BE2C (cell line): Measurements from ENCODE around the gene RAN.
"Not testable (repeated sequence)": the region's sequence is repeated elsewhere in the genome, so short reads cannot be mapped to it uniquely, and the experiment has no call there.

ENCODE experiments used
- DNase-seq: peaks from one replicate; pipeline ENCODE4 v3.0.0-alpha.2; 2020
- H3K27me3 ChIP-seq: fragments of 250-450 bp; sonication (Bioruptor Pico); 2 replicates; pipeline ENCODE4 v1.5.1; 2020; ENCODE audit warnings: mild to moderate bottlenecking
- H3K36me3 ChIP-seq: fragments of 250-450 bp; sonication (Bioruptor Pico); 2 replicates; pipeline ENCODE4 v1.5.1; 2020; ENCODE audit warnings: mild to moderate bottlenecking
- H3K4me1 ChIP-seq: fragments of 250-450 bp; sonication (Bioruptor Pico); 2 replicates; pipeline ENCODE4 v1.5.1; 2020
- H3K4me3 ChIP-seq: 2 replicates; pipeline ENCODE4 v1.5.1; 2011; ENCODE audit warnings: low read depth, low read length
- H3K9me3 ChIP-seq: fragments of 250-450 bp; sonication (Bioruptor Pico); 2 replicates; pipeline ENCODE4 v1.5.1; 2020
- TF ChIP-seq, protein P1 (sequence below): IDR thresholded peaks from 2 replicates; pipeline ENCODE4 v1.5.1; 2012; ENCODE audit warnings: mild to moderate bottlenecking, low read depth, low read length

Gene RAN

DNA sequence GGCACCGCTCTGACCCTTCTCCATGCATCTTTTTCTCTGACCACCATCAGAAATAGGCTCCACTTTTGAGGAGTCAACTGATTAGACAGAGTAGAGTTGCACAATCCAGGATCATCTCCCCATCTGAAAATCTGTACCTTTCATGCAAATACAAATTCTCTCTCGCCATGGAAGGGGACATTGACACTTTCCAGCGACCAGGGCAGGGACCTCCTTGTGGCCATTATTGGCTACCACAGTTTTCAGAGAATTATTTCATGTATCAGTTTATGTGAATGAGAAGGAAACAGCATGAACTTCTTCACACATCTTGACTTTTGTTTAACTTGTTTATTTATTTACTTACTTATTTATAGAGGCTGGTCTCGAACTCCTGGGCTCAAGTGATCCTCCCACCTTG lies 13.8 kb upstream of the RAN start:
- no peaks in the 10 kb centered on the region for H3K27me3 ChIP-seq
- TF ChIP-seq, protein P1, sequence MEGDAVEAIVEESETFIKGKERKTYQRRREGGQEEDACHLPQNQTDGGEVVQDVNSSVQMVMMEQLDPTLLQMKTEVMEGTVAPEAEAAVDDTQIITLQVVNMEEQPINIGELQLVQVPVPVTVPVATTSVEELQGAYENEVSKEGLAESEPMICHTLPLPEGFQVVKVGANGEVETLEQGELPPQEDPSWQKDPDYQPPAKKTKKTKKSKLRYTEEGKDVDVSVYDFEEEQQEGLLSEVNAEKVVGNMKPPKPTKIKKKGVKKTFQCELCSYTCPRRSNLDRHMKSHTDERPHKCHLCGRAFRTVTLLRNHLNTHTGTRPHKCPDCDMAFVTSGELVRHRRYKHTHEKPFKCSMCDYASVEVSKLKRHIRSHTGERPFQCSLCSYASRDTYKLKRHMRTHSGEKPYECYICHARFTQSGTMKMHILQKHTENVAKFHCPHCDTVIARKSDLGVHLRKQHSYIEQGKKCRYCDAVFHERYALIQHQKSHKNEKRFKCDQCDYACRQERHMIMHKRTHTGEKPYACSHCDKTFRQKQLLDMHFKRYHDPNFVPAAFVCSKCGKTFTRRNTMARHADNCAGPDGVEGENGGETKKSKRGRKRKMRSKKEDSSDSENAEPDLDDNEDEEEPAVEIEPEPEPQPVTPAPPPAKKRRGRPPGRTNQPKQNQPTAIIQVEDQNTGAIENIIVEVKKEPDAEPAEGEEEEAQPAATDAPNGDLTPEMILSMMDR: peak; percentile 19; the same call in 1 of the 2 replicates
- no peaks in the 10 kb centered on the region for H3K36me3 ChIP-seq
- DNase-seq: no peak
- no peaks in the 10 kb centered on the region for H3K9me3 ChIP-seq
- H3K4me1 ChIP-seq: no peaks in the 10 kb centered on the region
- H3K4me3 ChIP-seq: no peak overlapping the region

- Histone ChIP-seq H3K27me3 (no peaks in the 10 kb centered on the region), H3K4me3 (no peak overlapping the region), H3K36me3 (no peaks in the 10 kb centered on the region), H3K4me1 (no peaks in the 10 kb centered on the region), H3K9me3 (no peaks in the 10 kb centered on the region)
- TF ChIP-seq, protein P1: no peak
- DNase-seq: no peak
These were observed 12.7 kb upstream of the RAN start for GRCh38 chr12:130859161-130859560.

- H3K4me3 ChIP-seq: no peak overlapping the region
- no peaks in the 10 kb centered on the region for H3K9me3 ChIP-seq
- TF ChIP-seq, protein P1: no peak
- no peaks in the 10 kb centered on the region for H3K36me3 ChIP-seq
- DNase-seq: no peak
- no peaks in the 10 kb centered on the region for H3K27me3 ChIP-seq
- no peaks in the 10 kb centered on the region for H3K4me1 ChIP-seq
These were observed 11.6 kb upstream of the RAN start for GRCh38 chr12:130860311-130860710.

- TF ChIP-seq, protein P1: no peak
- no peak for DNase-seq
These were observed 9.7 kb upstream of the RAN start for GRCh38 chr12:130862161-130862560.

GRCh38 chr12:130862771-130863170 lies 9.1 kb upstream of the RAN start:
- H3K27me3 ChIP-seq, H3K9me3 ChIP-seq, H3K4me3 ChIP-seq, H3K4me1 ChIP-seq, H3K36me3 ChIP-seq, DNase-seq: not testable (repeated sequence)

More at GRCh38 chr12:130862161-130862560, 9.7 kb upstream of the RAN start:
- Histone ChIP-seq H3K4me1 (no peaks in the 10 kb centered on the region), H3K4me3 (no peak overlapping the region), H3K36me3 (no peaks in the 10 kb centered on the region), H3K9me3 (no peaks in the 10 kb centered on the region), H3K27me3 (no peaks in the 10 kb centered on the region)

- no peaks in the 10 kb centered on the region for H3K27me3 ChIP-seq
- no peaks in the 10 kb centered on the region for H3K4me1 ChIP-seq
- H3K36me3 ChIP-seq: no peaks in the 10 kb centered on the region
- H3K9me3 ChIP-seq: no peaks in the 10 kb centered on the region
- no peak overlapping the region for H3K4me3 ChIP-seq
- TF ChIP-seq, protein P1: 0 out of 2 replicates have a peak, but pooled peaks have one; percentile 5
- DNase-seq: no peak
These were observed 8.6 kb upstream of the RAN start for GRCh38 chr12:130863298-130863697.

- TF ChIP-seq, protein P1: no peak
- Histone ChIP-seq H3K27me3 (no peaks in the 10 kb centered on the region; the same call in 1 of the 2 replicates), H3K4me3 (no peak overlapping the region), H3K4me1 (no peaks in the 10 kb centered on the region; the same call in 1 of the 2 replicates), H3K9me3 (peaks cover 2% of the 10 kb centered on the region; the same call in 1 of the 2 replicates), H3K36me3 (peaks cover 15% of the 10 kb centered on the region)
- no peak for DNase-seq
These were observed 3.5 kb upstream of the RAN start for GRCh38 chr12:130868412-130868811.
